Neutrophil (primary cell): Measurements from ENCODE around the gene CD40LG.

Experiments
- H3K27ac ChIP-seq: fragments of 200-600 bp; sonication (generic); 2 replicates; pipeline ENCODE4 v1.5.1; 2016; ENCODE audit warnings: mild to moderate bottlenecking, moderate library complexity
- H3K27me3 ChIP-seq: fragments of 200-600 bp; sonication (generic); 2 replicates; pipeline ENCODE4 v1.6.0; 2016; ENCODE audit warnings: mild to moderate bottlenecking
- H3K36me3 ChIP-seq: fragments of 200-600 bp; sonication (generic); 2 replicates; pipeline ENCODE4 v1.5.1; 2017
- H3K4me1 ChIP-seq, 2 experiments: fragments of 200-600 bp in 1 of 2; sonication (generic) in 1 of 2; 1 replicate in 1 of 2; 2 replicates in 1 of 2; pipeline versions ENCODE4 v1.5.1 to v1.6.1; 2013 to 2016; ENCODE audit warnings: low read depth in 1 of 2, low read length in 1 of 2, mild to moderate bottlenecking in 1 of 2, moderate library complexity in 1 of 2; ENCODE audit not compliant: control insufficient read depth in 1 of 2, insufficient read depth in 1 of 2
- H3K4me3 ChIP-seq, 2 experiments: fragments of 200-600 bp in 1 of 2; sonication (generic) in 1 of 2; 1 replicate in 1 of 2; 2 replicates in 1 of 2; pipeline ENCODE4 v1.5.1; 2013 to 2016; ENCODE audit warnings: low read depth in 1 of 2, low read length in 1 of 2, mild to moderate bottlenecking in 1 of 2, moderate library complexity in 1 of 2
- H3K9me3 ChIP-seq: fragments of 200-600 bp; sonication (generic); 2 replicates; pipeline ENCODE4 v1.5.1; 2016
- TF ChIP-seq, protein P1 (sequence below): fragments of 200-600 bp; sonication (generic); IDR thresholded peaks from 2 replicates; pipeline ENCODE4 v1.5.1; 2016; ENCODE audit warnings: antibody characterized with exemption

Gene CD40LG

DNA sequence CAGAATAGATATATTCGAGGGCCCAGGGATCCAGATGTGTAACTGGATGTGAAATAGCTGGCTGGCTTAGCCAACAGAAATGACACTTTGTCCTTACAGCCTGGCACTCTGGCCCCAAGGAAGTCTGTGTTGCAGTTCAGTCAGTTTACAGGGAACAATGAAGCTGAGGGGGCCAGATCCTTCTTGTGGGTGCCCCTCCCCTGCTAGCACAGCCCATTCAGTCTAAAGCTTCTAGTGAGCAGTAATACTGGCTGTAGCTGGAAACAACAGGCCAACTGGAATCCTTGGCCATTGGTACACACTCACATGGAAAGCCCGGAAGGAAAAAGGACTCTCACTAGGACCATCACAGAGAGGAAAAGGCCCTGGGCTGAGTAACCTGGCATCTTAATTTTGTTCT is 22.7 kb upstream of the CD40LG start:
- Histone ChIP-seq H3K36me3 (no peaks in the 10 kb centered on the region), H3K4me3 (no peak overlapping the region), H3K4me1 (peaks cover 13 to 16% of the 10 kb centered on the region in 2 experiments), H3K9me3 (no peaks in the 10 kb centered on the region), H3K27me3 (no peaks in the 10 kb centered on the region), H3K27ac (no peak overlapping the region)
- TF ChIP-seq, protein P1, sequence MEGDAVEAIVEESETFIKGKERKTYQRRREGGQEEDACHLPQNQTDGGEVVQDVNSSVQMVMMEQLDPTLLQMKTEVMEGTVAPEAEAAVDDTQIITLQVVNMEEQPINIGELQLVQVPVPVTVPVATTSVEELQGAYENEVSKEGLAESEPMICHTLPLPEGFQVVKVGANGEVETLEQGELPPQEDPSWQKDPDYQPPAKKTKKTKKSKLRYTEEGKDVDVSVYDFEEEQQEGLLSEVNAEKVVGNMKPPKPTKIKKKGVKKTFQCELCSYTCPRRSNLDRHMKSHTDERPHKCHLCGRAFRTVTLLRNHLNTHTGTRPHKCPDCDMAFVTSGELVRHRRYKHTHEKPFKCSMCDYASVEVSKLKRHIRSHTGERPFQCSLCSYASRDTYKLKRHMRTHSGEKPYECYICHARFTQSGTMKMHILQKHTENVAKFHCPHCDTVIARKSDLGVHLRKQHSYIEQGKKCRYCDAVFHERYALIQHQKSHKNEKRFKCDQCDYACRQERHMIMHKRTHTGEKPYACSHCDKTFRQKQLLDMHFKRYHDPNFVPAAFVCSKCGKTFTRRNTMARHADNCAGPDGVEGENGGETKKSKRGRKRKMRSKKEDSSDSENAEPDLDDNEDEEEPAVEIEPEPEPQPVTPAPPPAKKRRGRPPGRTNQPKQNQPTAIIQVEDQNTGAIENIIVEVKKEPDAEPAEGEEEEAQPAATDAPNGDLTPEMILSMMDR, result no peak

DNA sequence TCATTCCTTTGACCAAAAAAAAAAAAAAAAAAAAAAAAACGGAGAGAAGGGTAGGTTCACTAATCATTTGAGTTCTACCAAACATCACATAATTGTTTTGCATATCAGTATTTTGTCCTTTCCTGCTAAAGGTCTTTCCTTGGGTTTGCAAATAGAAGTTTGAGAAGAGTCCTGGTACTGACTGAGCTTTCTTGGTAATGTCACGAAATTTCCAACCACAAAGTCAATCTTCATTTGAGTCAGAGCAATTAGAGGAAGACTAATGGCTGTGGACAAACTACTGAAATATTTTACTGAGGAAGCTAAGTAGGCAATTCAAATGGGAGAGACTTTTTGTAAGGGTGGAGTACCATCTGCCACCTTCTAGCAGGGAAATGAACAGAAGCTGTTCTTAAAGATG is 21.7 kb upstream of the CD40LG start:
- H3K4me3 ChIP-seq, result no peak overlapping the region
- H3K36me3 ChIP-seq, result no peaks in the 10 kb centered on the region
- no peaks in the 10 kb centered on the region for H3K27me3 ChIP-seq
- no peaks in the 10 kb centered on the region for H3K9me3 ChIP-seq
- no peak overlapping the region for H3K27ac ChIP-seq
- TF ChIP-seq, protein P1, result no peak
- peaks cover 18 to 24% of the 10 kb centered on the region in 2 experiments for H3K4me1 ChIP-seq

DNA sequence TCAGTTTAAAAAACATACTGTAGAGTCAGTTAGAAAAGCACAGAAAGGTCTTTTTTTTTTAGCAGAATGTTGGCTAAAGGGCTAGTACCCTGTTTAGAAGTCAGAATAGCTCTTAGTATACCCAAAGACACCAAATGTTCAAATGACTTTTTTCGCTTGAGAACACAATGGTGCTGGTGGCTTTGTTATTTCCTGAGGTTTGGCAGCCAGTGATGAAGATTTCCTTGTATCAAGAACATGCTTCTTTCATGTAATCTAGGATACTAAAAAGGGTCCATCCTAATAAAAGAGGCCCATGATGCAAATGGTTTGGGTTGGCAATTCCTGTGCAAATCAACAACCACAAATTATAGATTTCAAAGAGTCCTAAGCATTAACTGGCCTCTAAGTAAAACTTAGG is 21.1 kb upstream of the CD40LG start:
- no peaks in the 10 kb centered on the region for H3K27me3 ChIP-seq
- no peak overlapping the region for H3K27ac ChIP-seq
- TF ChIP-seq, protein P1, result no peak
- peaks cover 18 to 24% of the 10 kb centered on the region in 2 experiments for H3K4me1 ChIP-seq
- no peaks in the 10 kb centered on the region for H3K36me3 ChIP-seq
- no peak overlapping the region for H3K4me3 ChIP-seq
- H3K9me3 ChIP-seq, result no peaks in the 10 kb centered on the region

DNA sequence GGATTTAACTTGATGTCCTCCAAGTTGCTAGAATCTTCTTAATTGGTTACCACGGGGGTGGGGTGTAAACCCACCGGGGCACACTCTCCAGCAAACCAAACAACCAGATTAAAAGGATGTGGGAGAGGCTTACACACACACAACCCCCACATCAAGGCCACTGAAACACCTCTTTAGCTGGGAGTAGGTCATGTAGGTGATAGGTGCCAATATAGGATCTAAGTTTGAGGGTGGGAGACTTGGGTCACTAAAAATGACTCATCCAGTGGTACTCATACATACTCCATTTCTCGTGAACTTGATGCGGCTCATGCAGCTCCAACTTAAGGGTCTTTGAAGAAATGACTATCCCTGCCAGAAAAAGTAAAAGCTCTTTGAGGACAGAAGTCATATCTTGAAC is 20.5 kb upstream of the CD40LG start:
- H3K27me3 ChIP-seq, result no peaks in the 10 kb centered on the region
- H3K4me1 ChIP-seq, result peaks cover 18 to 24% of the 10 kb centered on the region in 2 experiments
- TF ChIP-seq, protein P1, result no peak
- H3K27ac ChIP-seq, result no peak overlapping the region
- no peaks in the 10 kb centered on the region for H3K9me3 ChIP-seq
- no peaks in the 10 kb centered on the region for H3K36me3 ChIP-seq
- no peak overlapping the region for H3K4me3 ChIP-seq

DNA sequence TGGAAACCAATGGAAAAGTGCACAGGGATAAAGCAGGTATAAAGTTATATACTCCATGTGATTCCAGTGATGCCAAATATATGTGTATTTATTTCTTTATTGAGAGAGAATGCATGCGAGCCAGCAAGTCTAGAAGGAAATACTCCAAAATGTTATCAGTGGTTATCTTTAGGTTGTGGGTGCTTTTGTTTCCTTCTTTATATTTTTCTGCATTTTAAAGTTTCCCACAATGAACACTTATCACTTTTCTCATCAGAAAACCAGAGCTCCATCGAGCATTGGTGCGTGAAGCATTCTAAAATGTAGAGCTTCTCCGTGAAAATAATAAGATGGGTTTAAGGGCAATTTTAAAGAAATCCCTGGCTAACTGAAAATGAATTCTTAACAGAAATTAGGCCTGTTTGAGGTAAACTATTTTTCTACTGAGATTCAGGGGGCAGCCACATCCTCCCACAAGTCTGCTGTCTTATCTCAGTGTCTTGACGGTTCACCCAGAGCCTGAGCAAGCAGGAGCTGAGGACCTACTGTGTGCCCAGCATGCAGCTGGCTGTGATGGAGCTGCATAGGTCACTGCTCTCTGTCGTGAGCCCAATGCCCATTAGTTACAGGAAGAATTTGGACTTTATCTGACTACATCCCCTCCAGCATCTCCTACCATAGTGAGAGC is 18.7 kb upstream of the CD40LG start:
- Histone ChIP-seq H3K4me1 (peaks cover 18 to 21% of the 10 kb centered on the region in 2 experiments), H3K4me3 (no peak overlapping the region), H3K9me3 (no peaks in the 10 kb centered on the region), H3K27ac (no peak overlapping the region), H3K36me3 (no peaks in the 10 kb centered on the region), H3K27me3 (no peaks in the 10 kb centered on the region)
- TF ChIP-seq, protein P1, result no peak
